GM10847 (cell line): ENCODE measurements around the gene CRKL.

Experiments used
- POLR2A ChIP-seq: IDR thresholded peaks from 2 replicates; pipeline ENCODE4 v1.6.1; 2011; ENCODE audit not compliant: insufficient read length; ENCODE audit errors: extremely low read depth

Gene CRKL

GRCh38 chr22:20889025-20889704 lies 28.0 kb upstream of the CRKL start:
- no peak for TF ChIP-seq POLR2A

GRCh38 chr22:20889904-20890540 lies 27.2 kb upstream of the CRKL start:
- no peak for TF ChIP-seq POLR2A

- no peak for TF ChIP-seq POLR2A
These were observed 26.2 kb upstream of the CRKL start for GRCh38 chr22:20890975-20891374.

GRCh38 chr22:20899827-20900423 lies 17.3 kb upstream of the CRKL start:
- TF ChIP-seq POLR2A = no peak

DNA sequence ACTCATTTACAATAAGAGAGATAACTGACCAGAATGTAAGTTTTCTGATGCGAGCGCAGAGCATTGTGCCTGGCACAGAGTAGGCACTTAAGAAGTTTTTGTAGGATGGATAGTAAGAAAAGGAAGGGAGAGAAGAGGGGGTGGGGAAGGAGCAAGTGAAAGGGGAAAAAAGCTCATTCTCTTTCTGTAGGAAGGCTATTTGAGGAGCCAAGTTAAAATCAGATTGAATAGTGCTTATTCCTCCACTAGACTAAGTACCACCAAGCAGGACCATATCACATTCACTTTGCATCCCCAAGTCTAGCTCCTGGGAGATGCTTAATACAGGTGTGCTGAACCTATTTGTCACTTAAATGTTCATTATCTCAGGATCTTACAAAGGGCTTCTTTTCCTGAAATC lies 14.1 kb upstream of the CRKL start:
- no peak for TF ChIP-seq POLR2A

GRCh38 chr22:20904008-20904979 lies 12.9 kb upstream of the CRKL start:
- no peak for TF ChIP-seq POLR2A

GRCh38 chr22:20904980-20905355 lies 12.2 kb upstream of the CRKL start:
- TF ChIP-seq POLR2A = no peak

- no peak for TF ChIP-seq POLR2A
These were observed 11.5 kb upstream of the CRKL start for GRCh38 chr22:20905415-20906386.

DNA sequence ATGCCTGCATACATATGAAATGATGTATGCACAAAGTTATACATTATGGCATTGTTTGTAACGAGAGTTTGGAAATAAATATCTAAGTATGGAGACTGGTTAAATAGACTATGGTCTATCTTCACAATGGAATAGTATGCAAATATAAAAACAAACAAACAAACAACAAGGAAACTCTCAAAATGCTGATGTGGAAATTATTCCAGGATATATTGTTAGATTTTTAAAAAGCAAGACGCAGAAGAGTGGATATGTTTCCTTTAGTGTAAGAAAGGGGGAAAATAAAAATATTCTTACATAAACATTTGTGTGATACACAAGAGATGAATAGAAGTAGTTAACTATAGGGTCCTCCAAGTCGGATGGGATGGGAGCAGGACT lies 10.8 kb upstream of the CRKL start:
- no peak for TF ChIP-seq POLR2A

GRCh38 chr22:20909543-20910303 lies 7.5 kb upstream of the CRKL start:
- TF ChIP-seq POLR2A = no peak

GRCh38 chr22:20912494-20912893 lies 4.7 kb upstream of the CRKL start:
- no peak for TF ChIP-seq POLR2A

GRCh38 chr22:20918663-20919218 lies 1.5 kb downstream of the CRKL start:
- no peak for TF ChIP-seq POLR2A

- no peak for TF ChIP-seq POLR2A
These were observed 2.5 kb downstream of the CRKL start for GRCh38 chr22:20919718-20920117.
